ENCODE data around the gene SPPL2A.

Gene SPPL2A

GRCh38 chr15:50686469-50687301 is 78.8 kb downstream of the SPPL2A start, which contains the start of gene TRPM7:
Gene TRPM7, minus strand, starts transcription at chr15:50686797. Its CDS starts 264 bp downstream, at chr15:50686533.
- DNase-seq (ENCODE audit: low read depth in 3 of 3) = peak; percentile 77 to 86 (median 83)

DNA sequence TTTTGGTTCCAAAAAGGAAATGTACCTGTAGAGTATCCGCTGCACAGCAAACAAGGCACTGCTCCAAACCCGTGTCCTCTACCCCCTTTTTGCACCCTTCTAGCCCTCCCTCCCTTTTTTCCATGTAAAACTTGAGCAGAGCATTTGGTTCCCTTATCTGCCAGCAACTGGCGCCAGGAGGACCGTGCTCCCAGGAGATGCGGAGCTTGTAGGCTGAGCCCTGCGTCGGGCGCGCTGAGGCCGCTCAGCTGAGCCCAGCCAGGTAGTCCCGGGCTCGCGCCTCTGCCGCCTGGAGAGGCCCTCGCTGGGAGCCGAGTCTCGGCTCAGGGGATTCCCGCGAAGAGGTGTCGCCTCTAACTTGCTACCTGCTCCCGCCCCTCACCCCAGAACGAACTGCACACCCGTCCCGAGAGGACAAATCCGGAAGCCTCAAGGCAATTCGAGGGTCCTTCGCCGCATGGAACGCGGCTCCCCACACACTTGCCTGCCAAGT is 79.5 kb downstream of the SPPL2A start:
- peak; percentile 55 to 68 (median 67) for DNase-seq (ENCODE audit: low read depth in 3 of 3)

DNA sequence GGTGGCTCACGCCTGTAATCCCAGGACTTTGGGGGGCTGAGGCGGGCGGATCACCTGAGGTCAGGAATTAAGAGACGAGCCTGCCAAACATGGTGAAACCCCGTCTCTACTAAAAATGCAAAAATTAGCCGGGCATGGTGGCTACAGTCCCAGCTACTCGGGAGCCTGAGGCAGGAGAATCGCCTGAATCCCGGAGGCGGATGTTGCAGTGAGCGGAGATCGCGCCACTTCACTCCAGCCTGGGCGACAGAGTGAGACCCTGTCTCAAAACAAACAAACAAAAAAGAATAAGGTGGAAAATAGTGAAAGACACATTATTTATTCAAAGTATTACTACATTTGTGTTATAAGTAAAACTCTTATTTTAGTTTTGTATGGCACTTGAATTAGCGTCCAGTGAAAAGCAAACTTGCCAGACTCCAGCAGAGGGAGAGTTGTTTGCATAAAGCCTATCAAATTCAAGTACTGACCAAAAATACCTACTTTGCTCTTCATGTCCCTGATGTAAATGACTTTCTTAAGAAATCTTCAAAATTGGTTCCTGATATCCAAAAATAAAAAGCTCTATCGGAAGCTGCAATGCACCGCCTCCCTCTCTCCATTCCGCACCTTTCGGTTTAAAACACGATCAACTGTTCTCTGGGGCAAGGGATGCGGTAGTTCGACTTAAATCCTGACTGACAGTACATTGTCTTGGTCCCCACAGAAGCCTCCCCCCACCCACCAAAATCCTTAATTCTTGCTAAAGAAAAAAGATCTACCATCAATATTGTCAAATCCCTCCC is 80.1 kb downstream of the SPPL2A start:
- no peak for DNase-seq (ENCODE audit: low read depth in 3 of 3)

DNA sequence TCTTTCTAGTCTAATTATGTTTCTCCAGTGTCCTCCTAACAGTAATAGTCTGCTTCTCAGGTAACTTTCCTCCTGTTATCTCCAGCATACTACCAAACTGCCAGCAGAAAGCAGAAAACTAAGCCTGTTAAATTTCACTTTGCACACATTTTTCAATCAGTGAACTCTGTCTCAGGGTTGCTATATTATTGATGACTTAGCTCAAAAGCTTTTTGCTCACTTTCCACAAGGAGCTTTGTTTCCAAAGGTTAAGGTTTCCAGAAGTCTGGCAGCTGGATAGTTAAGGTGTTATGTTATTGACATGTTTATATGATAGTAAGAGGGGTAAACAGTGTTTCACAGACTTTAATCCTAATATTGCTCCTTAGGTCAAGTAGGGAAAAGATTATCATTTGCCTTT is 84.0 kb downstream of the SPPL2A start:
- DNase-seq (ENCODE audit: low read depth in 3 of 3) = no peak

DNA sequence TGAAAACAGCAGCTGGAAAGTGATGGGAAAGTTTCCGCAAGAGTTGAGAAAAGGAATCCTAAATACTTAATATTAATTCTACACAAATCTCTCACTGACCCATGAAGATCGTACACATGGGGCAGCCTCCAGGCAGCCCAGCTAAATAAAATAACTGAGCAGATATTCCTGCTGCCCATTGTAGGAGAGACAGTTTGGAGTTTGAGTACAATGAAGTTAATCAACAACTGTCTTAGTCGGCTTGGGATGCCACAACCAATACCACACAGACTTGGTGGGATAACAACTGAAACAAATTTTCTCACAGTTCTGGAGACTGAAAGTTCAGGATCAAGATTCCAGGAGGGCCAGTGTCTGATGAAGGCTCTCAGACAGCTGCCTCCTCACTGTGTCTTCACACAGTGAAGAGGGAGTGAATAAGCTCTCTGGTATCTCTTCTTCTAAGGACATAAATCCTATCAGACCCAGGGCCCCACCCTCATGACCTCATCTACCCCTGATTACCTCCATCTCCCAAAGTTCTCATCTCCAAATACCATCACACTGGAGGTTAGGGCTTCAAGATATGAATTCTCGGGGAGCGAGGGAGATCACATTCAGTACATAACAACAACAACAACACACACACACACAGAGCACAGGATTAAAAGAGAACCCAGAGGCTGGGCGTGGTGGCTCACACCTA is 88.6 kb downstream of the SPPL2A start:
- DNase-seq (ENCODE audit: low read depth in 3 of 3) = no peak

- no peak for DNase-seq (ENCODE audit: low read depth in 3 of 3)
Measured at GRCh38 chr15:50675535-50676144, 89.9 kb downstream of the SPPL2A start.

DNA sequence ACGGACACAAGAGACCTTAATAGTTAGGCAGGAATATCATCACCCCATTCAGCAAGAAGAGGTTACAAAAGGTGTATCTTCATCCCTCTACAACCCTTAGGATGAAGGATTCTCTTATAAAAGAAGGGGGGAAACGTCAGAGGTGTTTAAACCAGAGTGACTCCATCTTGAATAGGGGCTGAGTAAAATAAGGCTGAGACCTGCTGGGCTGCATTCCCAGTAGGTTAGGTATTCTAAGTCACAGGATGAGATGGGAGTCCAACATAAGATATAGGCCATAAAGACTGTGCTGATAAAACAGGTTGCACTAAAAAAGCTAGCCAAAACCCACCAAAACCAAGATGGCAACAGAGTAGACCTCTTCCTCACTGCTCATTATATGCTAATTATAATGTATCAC is 95.4 kb downstream of the SPPL2A start:
- no peak for DNase-seq (ENCODE audit: low read depth in 3 of 3)

GRCh38 chr15:50669611-50670010 is 95.9 kb downstream of the SPPL2A start:
- DNase-seq (ENCODE audit: low read depth in 3 of 3) = no peak

DNA sequence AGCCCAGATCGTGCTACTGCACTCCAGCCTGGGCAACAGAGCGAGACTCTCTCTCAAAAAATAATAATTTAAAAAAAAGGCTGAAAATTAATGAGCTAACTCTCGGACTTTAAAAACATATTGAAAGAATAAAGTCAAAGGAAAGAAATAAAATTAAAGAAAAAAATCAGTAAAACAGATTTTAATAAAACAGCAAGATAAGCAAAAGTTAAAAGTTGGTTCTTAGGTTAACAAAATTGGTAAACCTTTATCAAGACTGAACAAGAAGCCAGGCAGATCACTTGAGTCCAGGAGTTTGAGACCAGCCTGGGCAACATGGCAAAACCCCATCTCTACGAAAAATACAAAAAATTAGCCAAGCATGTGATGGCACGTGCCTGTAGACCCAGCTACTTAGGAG is 99.6 kb downstream of the SPPL2A start:
- no peak for DNase-seq (ENCODE audit: low read depth in 3 of 3)

DNA sequence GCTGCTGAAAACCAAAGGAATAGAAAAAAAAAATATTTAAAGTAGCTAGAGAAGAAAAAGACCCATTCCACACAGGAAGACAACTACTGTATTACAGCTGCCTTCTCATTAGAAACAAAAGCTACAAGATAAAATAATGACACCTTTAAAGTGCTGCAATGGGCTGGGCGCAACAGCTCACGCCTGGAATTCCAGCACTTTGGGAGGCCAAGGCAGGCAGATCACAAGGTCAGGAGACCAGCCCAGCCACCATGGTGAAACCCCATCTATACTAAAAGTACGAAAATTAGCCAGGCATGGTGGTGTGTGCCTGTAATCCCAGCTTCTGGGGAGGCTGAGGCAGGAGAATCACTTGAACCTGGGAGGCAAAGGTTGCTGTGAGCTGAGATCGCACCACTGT is 110.0 kb downstream of the SPPL2A start:
- DNase-seq (ENCODE audit: low read depth in 3 of 3) = no peak

DNA sequence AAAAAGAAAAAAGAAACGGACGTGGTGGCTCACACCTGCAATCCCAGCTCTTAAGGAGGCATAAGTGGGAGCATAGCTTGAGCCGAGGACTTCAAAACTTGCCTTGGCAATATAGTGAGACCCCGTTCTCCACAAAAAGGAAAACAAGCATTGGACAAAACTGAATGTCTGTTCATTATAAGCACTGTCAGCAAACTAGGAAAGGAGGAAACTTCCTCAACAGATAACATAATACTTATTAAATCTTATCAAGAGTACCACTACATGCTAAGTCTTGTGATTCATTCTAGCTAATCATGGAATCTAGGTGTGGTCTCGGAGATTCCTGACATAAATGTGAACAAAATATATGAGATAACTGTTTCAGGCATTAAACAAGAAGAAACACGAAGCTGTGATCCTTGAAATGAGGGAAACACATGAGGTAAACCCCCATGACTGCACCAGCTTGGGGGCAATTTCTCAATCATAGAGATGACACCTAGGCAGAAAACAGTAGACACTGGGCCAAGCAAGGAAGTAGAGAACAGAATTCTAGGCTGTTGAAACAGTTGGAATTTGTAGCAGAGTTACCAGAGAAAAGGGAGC is 112.3 kb downstream of the SPPL2A start:
- DNase-seq (ENCODE audit: low read depth in 3 of 3) = no peak

- DNase-seq (ENCODE audit: low read depth in 3 of 3) = no peak
Measured at GRCh38 chr15:50652671-50653070, 112.8 kb downstream of the SPPL2A start.

All from stimulated activated CD4-positive, alpha-beta T cell treated with anti-CD3 and anti-CD28 coated beads, TNF-alpha, amount 100 ng/mL, for 48 hours (primary cell).